Glutamatergic neuron (in vitro differentiated cells): Measurements from ENCODE around the gene PPT1. TPM values are rescaled to one million over a fixed set of nuclear protein-coding genes. Genes with fewer than 3 reads are reported as not detected.

Source experiments
- DNase-seq: peaks from one replicate; pipeline ENCODE4 v3.0.0; 2022
- H3K27ac Mint-ChIP-seq: one replicate; pipeline ENCODE4 v1.8.0; 2020; ENCODE audit warnings: mild to moderate bottlenecking, mixed read lengths, inconsistent platforms; ENCODE audit not compliant: unreplicated experiment
- H3K27me3 Mint-ChIP-seq: one replicate; pipeline ENCODE4 v1.8.0; 2020; ENCODE audit warnings: mild to moderate bottlenecking, moderate library complexity, mixed read lengths, inconsistent platforms; ENCODE audit not compliant: unreplicated experiment
- H3K36me3 Mint-ChIP-seq: one replicate; pipeline ENCODE4 v1.8.0; 2020; ENCODE audit warnings: mild to moderate bottlenecking, mixed read lengths, inconsistent platforms; ENCODE audit not compliant: unreplicated experiment
- H3K4me1 Mint-ChIP-seq: one replicate; pipeline ENCODE4 v1.8.0; 2020; ENCODE audit warnings: mild to moderate bottlenecking, low read depth, mixed read lengths, inconsistent platforms; ENCODE audit not compliant: unreplicated experiment
- H3K4me3 Mint-ChIP-seq: one replicate; pipeline ENCODE4 v1.8.0; 2020; ENCODE audit warnings: mild to moderate bottlenecking, mixed read lengths, inconsistent platforms; ENCODE audit not compliant: unreplicated experiment
- H3K9me3 Mint-ChIP-seq: one replicate; pipeline ENCODE4 v1.8.0; 2020; ENCODE audit warnings: mild to moderate bottlenecking, moderate library complexity, mixed read lengths, inconsistent platforms; ENCODE audit not compliant: unreplicated experiment
- CTCF ChIP-seq: fragments of 200-600 bp; sonication (generic); IDR thresholded peaks from one replicate; pipeline ENCODE4 v1.5.0; 2021; ENCODE audit not compliant: partially characterized antibody, unreplicated experiment
- total RNA-seq: library from RNA; stranded (reverse); fragmentation: NEBNext Ultra II Directional; extraction: Animal tissue kit (Norgen Biotek cat#: 25700); gene quantifications from one replicate; pipeline ENCODE4 v1.2.1, GENCODE V29; 2021; ENCODE audit not compliant: unreplicated experiment

The PPT1 gene
- total RNA-seq, 1 donor from 2014 or later, result 32.5 TPM

GRCh38 chr1:40120128-40120527 is 23.1 kb upstream of the PPT1 start:
- TF ChIP-seq CTCF, result no peak
- no peaks in the 10 kb centered on the region for H3K4me1 Mint-ChIP-seq
- H3K27ac Mint-ChIP-seq, result no peak overlapping the region
- DNase-seq, result no peak
- H3K36me3 Mint-ChIP-seq, result no peaks in the 10 kb centered on the region
- no peak overlapping the region for H3K4me3 Mint-ChIP-seq
- no peaks in the 10 kb centered on the region for H3K9me3 Mint-ChIP-seq
- no peaks in the 10 kb centered on the region for H3K27me3 Mint-ChIP-seq

- DNase-seq, result no peak
- no peaks in the 10 kb centered on the region for H3K4me1 Mint-ChIP-seq
- H3K9me3 Mint-ChIP-seq, result peaks cover 6% of the 10 kb centered on the region
- H3K27me3 Mint-ChIP-seq, result peaks cover 4% of the 10 kb centered on the region
- TF ChIP-seq CTCF, result no peak
- H3K4me3 Mint-ChIP-seq, result no peak overlapping the region
- no peak overlapping the region for H3K27ac Mint-ChIP-seq
- peaks cover 6% of the 10 kb centered on the region for H3K36me3 Mint-ChIP-seq
Observed at GRCh38 chr1:40114400-40114799, 17.3 kb upstream of the PPT1 start.

DNA sequence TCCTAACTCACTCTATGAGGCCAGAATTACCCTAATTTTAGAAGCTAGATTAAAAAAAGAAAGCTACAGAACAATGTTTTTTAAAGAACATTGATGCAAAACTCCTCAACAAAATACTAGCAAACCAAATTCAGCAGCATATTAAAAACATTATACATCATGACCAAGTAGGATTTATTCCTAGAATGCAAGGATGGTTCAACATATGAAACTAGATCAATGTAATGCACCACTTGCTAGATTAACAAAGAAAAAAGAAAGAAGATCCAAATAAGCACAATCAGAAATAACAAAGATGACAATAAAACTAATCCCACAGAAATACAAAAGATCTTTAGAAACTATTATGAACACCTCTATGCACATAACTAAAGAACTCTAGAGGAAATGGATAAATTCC is 13.3 kb upstream of the PPT1 start:
- H3K27ac Mint-ChIP-seq, result no peak overlapping the region
- TF ChIP-seq CTCF, result no peak
- no peaks in the 10 kb centered on the region for H3K4me1 Mint-ChIP-seq
- peaks cover 6% of the 10 kb centered on the region for H3K36me3 Mint-ChIP-seq
- H3K9me3 Mint-ChIP-seq, result peaks cover 7% of the 10 kb centered on the region
- DNase-seq, result no peak
- H3K4me3 Mint-ChIP-seq, result no peak overlapping the region
- H3K27me3 Mint-ChIP-seq, result peaks cover 6% of the 10 kb centered on the region

- Mint-ChIP-seq H3K9me3 (peaks cover 7% of the 10 kb centered on the region), H3K4me1 (no peaks in the 10 kb centered on the region), H3K27ac (no peak overlapping the region), H3K4me3 (no peak overlapping the region), H3K36me3 (peaks cover 6% of the 10 kb centered on the region), H3K27me3 (peaks cover 5% of the 10 kb centered on the region)
- no peak for DNase-seq
- no peak for TF ChIP-seq CTCF
Observed at GRCh38 chr1:40107290-40107959, 10.4 kb upstream of the PPT1 start.

GRCh38 chr1:40105028-40105427 is 8.0 kb upstream of the PPT1 start:
- Mint-ChIP-seq H3K27ac (no peak overlapping the region), H3K4me3 (no peak overlapping the region), H3K4me1 (no peaks in the 10 kb centered on the region), H3K9me3 (peaks cover 3% of the 10 kb centered on the region), H3K36me3 (no peaks in the 10 kb centered on the region), H3K27me3 (peaks cover 2% of the 10 kb centered on the region)
- DNase-seq, result no peak
- TF ChIP-seq CTCF, result no peak
